ENCODE data around the gene SFI1.
"Not testable (repeated sequence)": the region's sequence is repeated elsewhere in the genome, so short reads cannot be mapped to it uniquely, and the experiment has no call there.

Gene SFI1

GRCh38 chr22:31491218-31491962 lies 4.9 kb upstream of the SFI1 start:
- DNase-seq, result no peak

GRCh38 chr22:31492151-31492550 lies 4.2 kb upstream of the SFI1 start:
- no peak for DNase-seq

- not testable (repeated sequence) for DNase-seq
These were observed 3.0 kb upstream of the SFI1 start for GRCh38 chr22:31493355-31493754.

- DNase-seq, result no peak
These were observed 993 bp upstream of the SFI1 start for GRCh38 chr22:31495343-31495742.

GRCh38 chr22:31496735-31497146 lies 405 bp downstream of the SFI1 start:
- peak; percentile 35 for DNase-seq

- no peak for DNase-seq
These were observed 1.0 kb downstream of the SFI1 start for GRCh38 chr22:31497148-31497938.

GRCh38 chr22:31501738-31502137 lies 5.4 kb downstream of the SFI1 start:
- DNase-seq, result no peak

- DNase-seq, result no peak
These were observed 7.1 kb downstream of the SFI1 start for GRCh38 chr22:31503211-31503964.

- DNase-seq, result no peak
These were observed 7.9 kb downstream of the SFI1 start for GRCh38 chr22:31504282-31504681.

- not testable (repeated sequence) for DNase-seq
These were observed 11.2 kb downstream of the SFI1 start for GRCh38 chr22:31507517-31507916.

- no peak for DNase-seq
These were observed 12.2 kb downstream of the SFI1 start for GRCh38 chr22:31508536-31508935.

- DNase-seq, result no peak
These were observed 12.9 kb downstream of the SFI1 start for GRCh38 chr22:31509061-31509762.

- no peak for DNase-seq
These were observed 23.7 kb downstream of the SFI1 start for GRCh38 chr22:31520051-31520450.

GRCh38 chr22:31524132-31524531 lies 27.8 kb downstream of the SFI1 start:
- not testable (repeated sequence) for DNase-seq

GRCh38 chr22:31526270-31526669 lies 29.9 kb downstream of the SFI1 start:
- peak; percentile 25 for DNase-seq

GRCh38 chr22:31530823-31531195 lies 34.5 kb downstream of the SFI1 start:
- no peak for DNase-seq

GRCh38 chr22:31532060-31532459 lies 35.7 kb downstream of the SFI1 start:
- DNase-seq, result no peak

GRCh38 chr22:31533374-31533773 lies 37.0 kb downstream of the SFI1 start:
- DNase-seq, result no peak

GRCh38 chr22:31537019-31537535 lies 40.7 kb downstream of the SFI1 start:
- peak; percentile 14 for DNase-seq

- DNase-seq, result no peak
These were observed 42.5 kb downstream of the SFI1 start for GRCh38 chr22:31538815-31539214.

GRCh38 chr22:31540166-31540565 lies 43.8 kb downstream of the SFI1 start:
- DNase-seq, result not testable (repeated sequence)

- no peak for DNase-seq
These were observed 44.6 kb downstream of the SFI1 start for GRCh38 chr22:31540966-31541365.

All from stimulated activated CD4-positive, alpha-beta T cell treated with anti-CD3 and anti-CD28 coated beads, Interleukin-12 subunit alpha, Interleukin-12 subunit beta, amount 100 ng/mL, for 4 hours (primary cell).